Left lung (tissue), 10 donors: ENCODE measurements around the gene FHIT. TPM values are rescaled to one million over a fixed set of nuclear protein-coding genes. Genes with fewer than 3 reads are reported as not detected.

ENCODE experiments used
- ATAC-seq: fragments of 200-7000 bp; cut with Tn5 transposase; one replicate; pipeline ENCODE4 v1.9.1; 2020; ENCODE audit warnings: moderate library complexity
- DNase-seq, 4 donors: peaks; one replicate each; pipeline ENCODE4 v3.0.0-alpha.2; 2013 to 2020
- H3K27ac ChIP-seq, 2 donors: fragments of 200-600 bp; sonication (generic) in 1 of 2; one replicate each; pipeline versions ENCODE4 v1.5.0 to v1.8.0; 2020 to 2021
- H3K27me3 ChIP-seq, 2 donors: fragments of 200-600 bp; sonication (generic) in 1 of 2; one replicate each; pipeline versions ENCODE4 v1.5.0 to v1.8.0; 2020 to 2021
- H3K36me3 ChIP-seq, 2 donors: fragments of 200-600 bp; sonication (generic) in 1 of 2; one replicate each; pipeline versions ENCODE4 v1.5.0 to v1.8.0; 2020 to 2021
- H3K4me1 ChIP-seq, 2 donors: fragments of 200-600 bp; one replicate each; pipeline ENCODE4 v1.8.0; 2021
- H3K4me3 ChIP-seq, 2 donors: fragments of 200-600 bp; sonication (generic) in 1 of 2; one replicate each; pipeline versions ENCODE4 v1.5.0 to v1.8.0; 2020 to 2021; ENCODE audit warnings: mild to moderate bottlenecking in 1 of 2
- H3K9me3 ChIP-seq, 2 donors: fragments of 200-600 bp; sonication (generic) in 1 of 2; one replicate each; pipeline versions ENCODE4 v1.5.0 to v1.8.0; 2020 to 2021
- CTCF ChIP-seq, 2 donors: fragments of 200-600 bp; sonication (generic) in 1 of 2; IDR thresholded peaks; one replicate each; pipeline versions ENCODE4 v1.5.0 to v1.8.0; 2021; ENCODE audit warnings: antibody characterized with exemption in 2 of 2
- intact Hi-C, 2 donors: fragments of 100-400 bp; cut with DNase I; formaldehyde crosslinking; loops; one replicate each; pipeline versions ENCODE4 v1.11.2 to v1.14.2; 2022
- polyA plus RNA-seq, 6 donors: library from polyadenylated mRNA; unstranded; fragments of 120-200 nt; gene quantifications; one replicate each; pipeline ENCODE4 v1.2.1, GENCODE V29; 2013; ENCODE audit not compliant: insufficient read length in 6 of 6
- total RNA-seq, 2 donors: library from RNA; stranded (reverse); fragmentation: NEBNext Ultra II Directional; extraction: Animal tissue kit (Norgen Biotek cat#: 25700); gene quantifications; one replicate each; pipeline ENCODE4 v1.2.1, GENCODE V29; 2021
- donor health status: DM: no; HTN: yes; CAD: no.
- donor health status: DM: no; HTN: no; CAD: no.

FHIT gene
- total and polyA plus RNA-seq, 8 donors, result 8.5 to 16.3 (median 9.7) TPM

GRCh38 chr3:59762941-59763340 lies 1488.3 kb downstream of the FHIT start:
- Histone ChIP-seq H3K4me1 (no peaks in the 10 kb centered on the region), H3K27ac (no peak overlapping the region), H3K9me3 (no peaks in the 10 kb centered on the region), H3K36me3 (no peaks in the 10 kb centered on the region), H3K4me3 (no peak overlapping the region), H3K27me3 (no peaks in the 10 kb centered on the region)
- no peak for TF ChIP-seq CTCF (IDR thresholded peaks at IDR 0.05)
- no peak for DNase-seq
- ATAC-seq, result no peak
- intact Hi-C loops, result no loop called here

DNA sequence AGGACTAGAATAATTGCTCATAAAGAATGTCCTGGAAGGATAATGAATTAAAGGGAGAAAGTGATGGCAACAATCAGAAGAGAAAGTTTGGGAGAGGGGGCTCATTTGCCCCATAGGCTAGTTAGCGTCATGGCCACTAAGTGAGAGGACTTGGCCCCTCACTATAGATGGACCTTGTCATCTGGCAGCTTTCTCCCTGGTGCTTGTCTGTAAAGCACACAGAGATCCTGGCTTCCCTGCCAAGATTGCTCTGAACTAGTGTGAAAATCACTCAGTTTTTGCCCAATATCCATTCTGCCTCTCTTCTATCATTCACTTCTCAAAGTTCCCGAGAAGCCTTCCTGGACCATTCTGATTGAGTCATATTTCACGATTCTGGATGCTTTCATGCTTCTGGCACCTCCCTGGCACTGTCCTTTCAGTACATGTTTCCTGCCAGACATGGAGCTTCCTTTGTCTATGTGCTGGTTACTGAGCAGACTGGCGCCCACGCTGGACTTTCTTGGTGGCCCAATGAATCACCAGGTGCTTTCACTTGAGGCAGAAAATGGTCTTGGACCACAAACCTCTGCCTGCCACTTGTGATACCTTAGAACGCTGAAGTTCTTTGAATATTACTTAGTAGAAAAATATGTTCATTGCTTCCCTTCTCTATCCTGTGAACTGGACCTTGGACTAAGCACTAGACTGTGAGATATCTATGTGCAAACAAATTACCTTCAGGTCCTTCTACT lies 1491.8 kb downstream of the FHIT start:
- ATAC-seq (no peak), DNase-seq (no peak)
- Histone ChIP-seq H3K27ac (no peak overlapping the region), H3K27me3 (no peaks in the 10 kb centered on the region), H3K4me1 (no peaks in the 10 kb centered on the region), H3K9me3 (no peaks in the 10 kb centered on the region), H3K36me3 (no peaks in the 10 kb centered on the region), H3K4me3 (no peak overlapping the region)
- intact Hi-C loops, result no loop called here
- TF ChIP-seq CTCF (IDR thresholded peaks at IDR 0.05), result no peak

- no peak overlapping the region for H3K4me3 ChIP-seq
- no peak for TF ChIP-seq CTCF (IDR thresholded peaks at IDR 0.05)
- ATAC-seq (no peak), DNase-seq (no peak)
- no peaks in the 10 kb centered on the region for H3K4me1 ChIP-seq
- H3K9me3 ChIP-seq, result no peaks in the 10 kb centered on the region
- intact Hi-C loops, result no loop called here
- no peaks in the 10 kb centered on the region for H3K36me3 ChIP-seq
- H3K27me3 ChIP-seq, result no peaks in the 10 kb centered on the region
- no peak overlapping the region for H3K27ac ChIP-seq
Observed at GRCh38 chr3:59758672-59759071, 1492.6 kb downstream of the FHIT start.

GRCh38 chr3:59756934-59757333 lies 1494.3 kb downstream of the FHIT start:
- Histone ChIP-seq H3K9me3 (no peaks in the 10 kb centered on the region), H3K36me3 (no peaks in the 10 kb centered on the region), H3K4me3 (no peak overlapping the region), H3K4me1 (no peaks in the 10 kb centered on the region), H3K27ac (no peak overlapping the region), H3K27me3 (no peaks in the 10 kb centered on the region)
- ATAC-seq (no peak), DNase-seq (no peak)
- intact Hi-C loops, result no loop called here
- TF ChIP-seq CTCF (IDR thresholded peaks at IDR 0.05), result no peak

- no peaks in the 10 kb centered on the region for H3K27me3 ChIP-seq
- no peak overlapping the region for H3K27ac ChIP-seq
- no peak for TF ChIP-seq CTCF (IDR thresholded peaks at IDR 0.05)
- no peaks in the 10 kb centered on the region for H3K9me3 ChIP-seq
- H3K4me3 ChIP-seq, result no peak overlapping the region
- peaks cover 0 to 2% of the 10 kb centered on the region in 2 donors for H3K4me1 ChIP-seq
- no peak for DNase-seq
- no peak for ATAC-seq
- H3K36me3 ChIP-seq, result no peaks in the 10 kb centered on the region
- intact Hi-C loops, result no loop called here
Observed at GRCh38 chr3:59754456-59755129, 1496.7 kb downstream of the FHIT start.
